GM18867 (cell line): ENCODE data around the gene GPRC5B.

Source experiments
- ATAC-seq: cut with Tn5 transposase; IDR thresholded peaks from one replicate; pipeline ENCODE4 v1.9.1; 2021; ENCODE audit warnings: mild to moderate bottlenecking, moderate library complexity; ENCODE audit not compliant: unreplicated experiment

Gene GPRC5B

DNA sequence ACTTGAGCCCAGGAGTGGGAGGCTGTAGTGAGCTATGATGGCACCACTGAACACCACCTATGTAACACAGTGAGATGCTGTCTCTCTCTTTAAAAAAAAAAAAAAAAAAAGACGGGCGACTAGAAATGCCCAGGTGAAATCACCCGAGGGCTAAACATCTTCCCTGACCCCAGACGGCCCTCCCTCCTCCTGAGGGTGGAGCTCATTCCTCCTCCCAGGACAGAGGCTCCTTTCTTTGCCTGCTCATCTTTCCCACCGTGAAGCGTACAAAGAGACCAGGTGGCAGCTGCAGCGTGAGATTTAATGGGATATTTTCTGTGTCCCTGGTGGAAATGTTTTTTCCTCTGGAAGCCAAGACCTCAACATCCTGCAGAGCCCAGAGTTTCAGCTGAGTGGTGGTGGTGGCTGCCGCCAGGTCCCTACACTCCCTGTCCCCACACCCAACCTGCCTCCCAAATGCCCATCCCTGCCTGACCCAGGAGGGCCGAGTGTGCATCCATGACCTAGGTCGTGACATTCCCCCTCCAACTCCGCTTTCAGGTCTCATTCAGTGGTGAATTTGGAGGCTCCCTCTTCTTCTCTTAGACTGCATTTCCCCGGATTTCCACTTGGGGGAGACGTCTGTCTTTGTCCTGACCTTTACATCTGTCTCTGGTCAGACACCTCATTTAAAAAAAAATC, 14.4 kb upstream of the GPRC5B start:
- ATAC-seq: peak; percentile 43

DNA sequence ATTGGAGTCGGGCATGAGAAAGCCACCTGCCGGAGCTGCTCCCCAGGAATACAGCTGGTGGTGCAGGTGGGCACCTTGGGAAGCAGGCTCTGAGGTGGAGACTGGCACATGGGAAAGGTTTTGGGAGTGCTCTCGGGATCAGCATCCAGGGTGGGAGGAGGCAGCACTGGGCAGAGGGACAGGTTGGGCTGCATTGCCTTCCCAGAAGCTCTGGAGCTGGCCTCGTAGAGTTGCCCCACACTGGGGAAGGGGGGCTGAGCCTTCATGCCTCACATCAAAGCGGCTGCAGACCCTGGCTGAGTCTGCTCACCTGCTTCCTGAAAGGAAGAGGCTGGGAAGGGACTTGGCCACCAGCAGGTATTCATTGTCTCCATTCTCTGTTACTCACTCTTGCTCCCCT, 13.5 kb upstream of the GPRC5B start:
- ATAC-seq: no peak

GRCh38 chr16:19896951-19897350, 12.3 kb upstream of the GPRC5B start:
- ATAC-seq: no peak

- no peak for ATAC-seq
Measured at GRCh38 chr16:19894586-19894985, 9.9 kb upstream of the GPRC5B start.

GRCh38 chr16:19892902-19893301, 8.3 kb upstream of the GPRC5B start:
- no peak for ATAC-seq

GRCh38 chr16:19890901-19891300, 6.3 kb upstream of the GPRC5B start:
- ATAC-seq: no peak

DNA sequence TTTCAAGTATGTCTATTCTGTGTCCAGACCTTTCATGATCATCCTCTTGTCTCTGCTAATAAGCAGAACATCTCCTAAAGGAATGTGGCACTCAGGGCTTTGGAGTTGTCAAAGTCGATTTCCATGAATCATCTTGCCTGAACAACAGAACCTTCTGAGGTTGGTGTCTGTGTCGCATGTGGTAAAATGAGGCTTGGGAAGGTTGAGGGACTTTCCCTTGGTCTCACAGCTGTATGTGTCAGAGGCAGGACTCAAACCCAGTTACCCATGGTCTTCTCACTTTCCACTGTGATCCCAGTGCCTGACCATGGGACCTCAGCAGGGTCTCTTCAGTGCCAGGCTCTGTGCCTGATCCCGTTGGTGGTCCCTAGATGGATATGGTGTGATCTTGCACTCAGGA, 4.2 kb upstream of the GPRC5B start:
- ATAC-seq: no peak

DNA sequence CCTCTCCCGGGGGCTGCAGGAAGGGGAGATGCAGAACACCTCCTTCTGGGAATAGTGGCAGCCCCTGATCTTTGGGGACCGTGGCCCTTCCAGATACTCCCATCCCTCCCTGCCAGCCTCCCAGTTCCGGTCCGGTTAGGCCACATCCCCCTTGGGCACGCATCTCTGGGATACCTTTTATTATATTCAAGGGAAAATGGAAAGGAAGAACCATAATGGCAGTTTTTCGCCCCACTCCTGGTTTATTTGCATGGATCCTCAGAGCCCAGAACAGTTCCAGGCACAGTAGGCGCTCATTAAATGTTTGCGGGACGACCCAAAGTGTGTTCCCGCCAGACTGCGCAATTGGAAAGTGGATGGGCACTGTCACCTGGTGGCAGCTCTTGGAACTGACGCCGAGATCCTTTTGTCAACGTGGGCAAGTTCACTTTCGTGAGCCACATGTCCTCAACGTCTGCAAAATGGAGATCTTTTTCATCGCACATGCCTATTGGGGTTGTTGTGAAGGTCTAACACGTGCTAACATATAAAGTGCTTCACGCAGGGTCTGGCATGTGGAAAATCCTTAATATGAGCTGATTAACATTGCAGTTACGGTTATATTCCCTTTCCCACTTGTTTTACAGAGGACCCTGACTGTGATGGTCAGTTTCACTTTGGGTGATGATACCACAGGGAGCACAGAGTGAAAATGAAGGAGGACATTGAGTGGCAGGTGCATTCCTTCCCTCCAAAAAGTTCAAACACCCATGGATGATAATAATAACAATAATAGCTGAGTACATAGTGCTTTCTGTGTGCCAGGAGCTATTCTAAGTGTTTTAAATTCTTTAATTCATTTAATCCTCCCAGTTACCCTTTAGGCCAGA, 1.7 kb upstream of the GPRC5B start:
- ATAC-seq: peak; percentile 68

DNA sequence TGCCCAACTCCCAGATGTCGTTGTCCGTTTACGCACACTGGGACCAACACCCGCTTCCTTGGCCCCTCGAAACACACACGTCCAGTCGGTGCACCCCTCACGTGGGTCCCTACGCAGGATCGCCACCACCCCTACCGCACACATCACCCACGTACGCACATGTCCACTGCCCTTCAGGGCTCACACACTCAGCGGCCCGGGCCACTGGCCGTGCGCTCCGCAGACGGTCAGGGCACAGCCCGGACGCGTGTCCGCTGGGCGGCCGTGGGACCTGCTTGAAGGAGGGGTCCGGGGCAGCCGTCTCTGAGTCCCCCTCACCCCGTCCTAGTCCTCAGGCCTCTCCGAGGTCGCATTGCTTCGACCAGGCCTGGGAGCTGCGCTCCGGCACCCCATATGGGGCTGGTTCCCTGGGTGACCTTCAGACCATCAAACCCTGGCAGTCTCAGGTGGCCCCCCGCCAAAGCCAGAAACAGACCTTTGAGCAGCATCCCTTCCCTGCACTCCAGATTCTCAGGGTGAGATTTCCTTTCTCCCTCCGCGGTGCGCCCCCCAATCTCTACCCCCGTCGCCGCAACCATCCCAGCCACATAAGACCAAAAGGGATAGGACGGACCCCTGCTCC, 914 bp upstream of the GPRC5B start:
- no peak for ATAC-seq

GRCh38 chr16:19883966-19884485, 622 bp downstream of the GPRC5B start:
- ATAC-seq: no peak

DNA sequence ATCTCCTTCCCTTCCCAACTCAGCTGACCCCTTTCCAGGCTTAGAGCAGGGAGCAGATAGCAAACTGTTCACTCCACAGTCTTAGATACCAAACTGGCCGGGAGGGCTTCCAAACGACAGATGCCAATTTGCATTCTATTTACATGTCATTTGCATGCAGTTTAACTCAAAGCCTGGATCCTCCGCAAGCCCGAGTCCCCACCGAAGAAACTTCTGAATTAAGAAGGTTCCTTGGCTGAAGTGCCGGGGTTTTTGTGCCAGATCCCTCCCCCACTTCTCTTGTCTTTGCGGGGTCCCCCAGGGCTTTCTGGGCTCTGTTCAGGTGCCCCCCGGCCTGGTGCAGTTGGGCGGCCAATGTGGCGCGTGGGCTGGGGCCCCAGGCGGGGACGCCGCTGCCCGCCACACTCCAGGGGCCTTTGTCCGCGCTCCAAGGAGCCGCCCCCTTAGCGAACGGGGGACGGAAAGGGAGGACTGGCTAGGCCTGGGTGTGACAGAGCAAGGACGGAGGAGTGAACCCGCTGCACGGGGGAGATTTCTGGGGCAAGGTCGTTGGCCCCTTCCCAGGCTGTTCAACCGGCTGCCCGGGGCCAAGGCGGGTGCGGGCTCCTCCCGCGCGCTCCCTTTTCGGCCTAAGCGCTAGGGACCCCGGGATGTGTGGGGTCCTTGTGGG, 1.2 kb downstream of the GPRC5B start:
- no peak for ATAC-seq

- ATAC-seq: no peak
Measured at GRCh38 chr16:19882646-19883045, 2.0 kb downstream of the GPRC5B start.

GRCh38 chr16:19882186-19882585, 2.5 kb downstream of the GPRC5B start:
- ATAC-seq: no peak

GRCh38 chr16:19881783-19882182, 2.9 kb downstream of the GPRC5B start:
- ATAC-seq: no peak

DNA sequence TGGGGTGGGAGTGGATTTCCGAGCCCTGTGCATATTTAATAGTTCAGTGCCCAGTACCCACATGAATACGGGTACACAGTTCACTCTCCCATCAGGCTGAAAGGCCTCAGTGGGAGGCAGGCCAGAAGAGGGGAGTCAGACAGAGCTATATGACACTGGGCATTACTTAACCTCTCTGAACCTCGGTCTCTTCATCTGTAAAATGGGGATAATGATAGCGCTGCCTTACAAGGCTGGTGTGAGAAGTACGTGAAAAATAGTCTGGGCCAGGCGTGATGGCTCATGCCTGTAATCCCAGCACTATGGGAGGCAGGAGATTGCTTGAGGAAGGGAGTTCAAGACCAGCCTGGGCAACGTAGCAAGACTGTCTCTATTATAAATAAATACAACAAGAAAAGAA, 3.6 kb downstream of the GPRC5B start:
- no peak for ATAC-seq

DNA sequence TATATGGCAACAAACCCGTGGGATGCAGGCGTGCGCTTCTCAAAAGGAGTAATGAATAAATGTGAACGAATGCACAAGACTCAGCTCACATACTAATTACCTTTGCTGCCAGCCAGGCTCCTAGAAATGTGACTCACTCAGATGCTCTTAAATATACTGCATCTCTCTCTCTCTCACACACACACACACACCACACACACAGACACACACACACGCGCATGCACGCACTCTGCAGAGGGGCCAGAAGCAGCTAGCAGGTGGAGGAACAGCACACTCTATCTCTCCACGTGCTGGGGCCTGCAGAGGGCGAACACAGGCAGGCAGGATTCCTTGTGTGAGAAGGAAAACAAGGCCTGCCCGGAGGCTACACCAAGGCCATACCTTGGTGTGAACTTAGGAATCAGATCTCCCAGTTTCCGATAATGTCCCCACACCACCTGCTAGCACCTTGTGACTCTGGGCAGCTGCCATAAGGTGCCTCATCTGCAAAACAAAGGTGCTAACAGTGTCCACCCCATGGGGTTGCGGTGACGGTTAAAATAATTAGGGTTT, 5.3 kb downstream of the GPRC5B start:
- ATAC-seq: no peak

GRCh38 chr16:19878757-19879156, 5.9 kb downstream of the GPRC5B start:
- no peak for ATAC-seq

- no peak for ATAC-seq
Measured at GRCh38 chr16:19876501-19877059, 8.1 kb downstream of the GPRC5B start.

DNA sequence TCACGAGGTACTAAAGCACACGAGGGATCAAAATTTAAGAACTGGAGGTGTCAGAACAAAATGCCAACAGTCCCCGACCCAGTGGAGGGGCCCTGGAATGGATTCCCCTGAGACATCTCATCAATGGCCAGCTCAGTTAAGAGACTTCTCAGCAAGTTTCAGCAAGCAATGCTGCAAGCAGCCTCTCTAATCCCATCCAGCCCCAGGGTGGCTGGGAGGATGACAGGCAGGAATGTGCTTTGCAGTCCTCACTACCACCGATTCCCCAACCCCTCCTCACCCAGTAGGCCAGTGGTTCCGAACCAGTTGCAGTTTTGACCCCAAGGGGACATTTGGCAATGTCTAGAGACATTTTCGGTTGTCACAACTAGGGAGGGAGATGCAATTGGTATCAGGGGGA, 8.7 kb downstream of the GPRC5B start:
- no peak for ATAC-seq

GRCh38 chr16:19874851-19875546, 9.6 kb downstream of the GPRC5B start:
- no peak for ATAC-seq
